GM12878 (cell line): Measurements from ENCODE around the gene PTPRJ. TPM values are rescaled to one million over a fixed set of nuclear protein-coding genes. Genes with fewer than 3 reads are reported as not detected.

Source experiments
- CEBPB ChIP-seq, 2 experiments: fragments of 150-350 bp in 1 of 2; IDR thresholded peaks; 2 replicates each; pipeline ENCODE4 v1.6.1; 2012 to 2014; ENCODE audit warnings: low read depth in 2 of 2, low read length in 2 of 2, borderline replicate concordance in 1 of 2, inconsistent platforms in 1 of 2
- HCFC1 ChIP-seq: fragments of 150-350 bp; IDR thresholded peaks from 2 replicates; pipeline ENCODE4 v1.6.1; 2014; ENCODE audit warnings: low read length
- KDM1A ChIP-seq: fragments of 200-600 bp; sonication (generic); IDR thresholded peaks from 2 replicates; pipeline ENCODE4 v1.6.1; 2016; ENCODE audit warnings: borderline replicate concordance
- LARP7 ChIP-seq: fragments of 450-650 bp; IDR thresholded peaks from 2 replicates; pipeline ENCODE4 v1.6.1; 2017; ENCODE audit warnings: mild to moderate bottlenecking
- MYB ChIP-seq: fragments of 150-350 bp; IDR thresholded peaks from 2 replicates; pipeline ENCODE4 v1.6.1; 2014; ENCODE audit warnings: mild to moderate bottlenecking, low read depth, low read length, borderline replicate concordance
- PRDM15 ChIP-seq: fragments of 450-650 bp; formaldehyde crosslinking; IDR thresholded peaks from 2 replicates; pipeline ENCODE4 v1.4.0; 2020; ENCODE audit warnings: mild to moderate bottlenecking, moderate library complexity
- RBBP5 ChIP-seq: fragments of 200-600 bp; sonication (generic); conservative IDR thresholded peaks from 2 replicates; pipeline ENCODE4 v1.6.1; 2016
- polyA plus RNA-seq, 11 experiments: library from polyadenylated mRNA; depleted of rRNA in 4 of 11; unstranded in 6 of 11; stranded (reverse) in 5 of 11; fragments of >200 nt; fragmentation: Nextera tagmentation in 4 of 11; fragmentation: Illumina TruSeq in 1 of 11; extraction: Ambion mirVana in 4 of 11; extraction: Trizol in 1 of 11; gene quantifications; 1 replicate in 1 of 11; 2 replicates in 10 of 11; pipeline versions ENCODE4 v1.2.1 to v1.2.3, GENCODE V29; 2011 to 2016; ENCODE audit warnings: inconsistent platforms in 2 of 11, missing spikeins in 2 of 11, low read depth in 1 of 11
- total RNA-seq, 4 experiments: library from RNA; depleted of rRNA in 3 of 4; stranded (reverse); fragments of >200 nt in 3 of 4; fragmentation: Illumina TruSeq in 1 of 4; extraction: Trizol in 1 of 4; gene quantifications; 2 replicates each; pipeline versions ENCODE4 v1.2.1 to v1.2.3, GENCODE V29; 2013 to 2021
- TF ChIP-seq, protein P1 (sequence below): fragments of 450-650 bp; IDR thresholded peaks from 2 replicates; pipeline ENCODE4 v1.6.1; 2016; ENCODE audit warnings: mild to moderate bottlenecking
- TF ChIP-seq, protein P2 (sequence below): IDR thresholded peaks from 2 replicates; pipeline ENCODE4 v1.6.1; 2011; ENCODE audit warnings: mild to moderate bottlenecking, low read depth, low read length, moderate library complexity; ENCODE audit not compliant: insufficient replicate concordance

PTPRJ gene
- total and polyA plus RNA-seq, 10 of the 15 experiments (the other 5 are each of a cell fraction or from before 2014, with no cell fraction given): 0.22 to 22.4 (median 7.4) TPM

- TF ChIP-seq PRDM15 (CRISPR knock-in tag) (no peak), LARP7 (no peak), KDM1A (no peak), MYB (no peak), HCFC1 (no peak), CEBPB (IDR thresholded peaks at IDR 0.05; ENCODE audit: borderline replicate concordance in 1 of 2, low read depth in 2 of 2, low read length in 2 of 2) (no peak), RBBP5 (no peak)
- TF ChIP-seq, protein P1, sequence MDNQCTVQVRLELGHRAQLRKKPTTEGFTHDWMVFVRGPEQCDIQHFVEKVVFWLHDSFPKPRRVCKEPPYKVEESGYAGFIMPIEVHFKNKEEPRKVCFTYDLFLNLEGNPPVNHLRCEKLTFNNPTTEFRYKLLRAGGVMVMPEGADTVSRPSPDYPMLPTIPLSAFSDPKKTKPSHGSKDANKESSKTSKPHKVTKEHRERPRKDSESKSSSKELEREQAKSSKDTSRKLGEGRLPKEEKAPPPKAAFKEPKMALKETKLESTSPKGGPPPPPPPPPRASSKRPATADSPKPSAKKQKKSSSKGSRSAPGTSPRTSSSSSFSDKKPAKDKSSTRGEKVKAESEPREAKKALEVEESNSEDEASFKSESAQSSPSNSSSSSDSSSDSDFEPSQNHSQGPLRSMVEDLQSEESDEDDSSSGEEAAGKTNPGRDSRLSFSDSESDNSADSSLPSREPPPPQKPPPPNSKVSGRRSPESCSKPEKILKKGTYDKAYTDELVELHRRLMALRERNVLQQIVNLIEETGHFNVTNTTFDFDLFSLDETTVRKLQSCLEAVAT: no peak
- TF ChIP-seq, protein P2, sequence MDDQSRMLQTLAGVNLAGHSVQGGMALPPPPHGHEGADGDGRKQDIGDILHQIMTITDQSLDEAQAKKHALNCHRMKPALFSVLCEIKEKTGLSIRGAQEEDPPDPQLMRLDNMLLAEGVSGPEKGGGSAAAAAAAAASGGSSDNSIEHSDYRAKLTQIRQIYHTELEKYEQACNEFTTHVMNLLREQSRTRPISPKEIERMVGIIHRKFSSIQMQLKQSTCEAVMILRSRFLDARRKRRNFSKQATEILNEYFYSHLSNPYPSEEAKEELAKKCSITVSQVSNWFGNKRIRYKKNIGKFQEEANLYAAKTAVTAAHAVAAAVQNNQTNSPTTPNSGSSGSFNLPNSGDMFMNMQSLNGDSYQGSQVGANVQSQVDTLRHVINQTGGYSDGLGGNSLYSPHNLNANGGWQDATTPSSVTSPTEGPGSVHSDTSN: no peak
Observed at GRCh38 chr11:48168815-48169214, 188.5 kb downstream of the PTPRJ start (continued).
